Thyroid gland (tissue), 4 donors: ENCODE results near the gene BEND6.
"Not testable (repeated sequence)": the region's sequence is repeated elsewhere in the genome, so short reads cannot be mapped to it uniquely, and the experiment has no call there.

Experiments
- POLR2A ChIP-seq, 2 donors: fragments of 450-650 bp; IDR thresholded peaks; one replicate each; pipeline ENCODE4 v1.6.1; 2017; ENCODE audit warnings: antibody characterized with exemption in 2 of 2, mild to moderate bottlenecking in 2 of 2, moderate library complexity in 1 of 2
- TF ChIP-seq, protein P1 (sequence below), 6 experiments: fragments of 200-600 bp in 3 of 6; fragments of 450-650 bp in 3 of 6; sonication (generic) in 3 of 6; IDR thresholded peaks; one replicate each; pipeline ENCODE4 v1.5.1; 2016 to 2019; ENCODE audit warnings: antibody characterized with exemption in 6 of 6, mild to moderate bottlenecking in 2 of 6, inconsistent platforms in 1 of 6, moderate library complexity in 1 of 6

DNA sequence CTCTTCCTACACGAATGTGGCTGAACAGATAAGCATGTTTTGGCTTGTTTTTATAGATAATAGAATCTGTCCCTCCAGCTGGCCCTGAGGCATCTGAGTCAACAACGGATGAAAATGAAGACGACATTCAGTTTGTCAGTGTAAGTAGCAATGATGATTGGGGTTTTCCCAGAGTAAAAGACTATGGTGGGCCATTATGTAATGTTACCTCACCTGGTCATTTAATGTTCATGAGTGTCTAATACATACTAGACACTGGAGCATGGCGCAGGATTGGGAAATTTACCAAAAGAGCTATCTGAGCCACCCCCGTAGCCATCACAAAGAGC lies 92.3 kb downstream of the BEND6 start:
- TF ChIP-seq, protein P1, sequence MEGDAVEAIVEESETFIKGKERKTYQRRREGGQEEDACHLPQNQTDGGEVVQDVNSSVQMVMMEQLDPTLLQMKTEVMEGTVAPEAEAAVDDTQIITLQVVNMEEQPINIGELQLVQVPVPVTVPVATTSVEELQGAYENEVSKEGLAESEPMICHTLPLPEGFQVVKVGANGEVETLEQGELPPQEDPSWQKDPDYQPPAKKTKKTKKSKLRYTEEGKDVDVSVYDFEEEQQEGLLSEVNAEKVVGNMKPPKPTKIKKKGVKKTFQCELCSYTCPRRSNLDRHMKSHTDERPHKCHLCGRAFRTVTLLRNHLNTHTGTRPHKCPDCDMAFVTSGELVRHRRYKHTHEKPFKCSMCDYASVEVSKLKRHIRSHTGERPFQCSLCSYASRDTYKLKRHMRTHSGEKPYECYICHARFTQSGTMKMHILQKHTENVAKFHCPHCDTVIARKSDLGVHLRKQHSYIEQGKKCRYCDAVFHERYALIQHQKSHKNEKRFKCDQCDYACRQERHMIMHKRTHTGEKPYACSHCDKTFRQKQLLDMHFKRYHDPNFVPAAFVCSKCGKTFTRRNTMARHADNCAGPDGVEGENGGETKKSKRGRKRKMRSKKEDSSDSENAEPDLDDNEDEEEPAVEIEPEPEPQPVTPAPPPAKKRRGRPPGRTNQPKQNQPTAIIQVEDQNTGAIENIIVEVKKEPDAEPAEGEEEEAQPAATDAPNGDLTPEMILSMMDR (IDR thresholded peaks at IDR 0.05): not testable (repeated sequence)
- TF ChIP-seq POLR2A (IDR thresholded peaks at IDR 0.05): not testable (repeated sequence)
